PC-9 (cell line): ENCODE data around the gene SBNO1. TPM values are rescaled to one million over a fixed set of nuclear protein-coding genes. Genes with fewer than 3 reads are reported as not detected.

Experiments used
- BruUV-seq: library from RNA; stranded (reverse); fragments of 400-500 nt; replicated peaks from 2 replicates; lab custom pipeline; 2021; lab: Mats Ljungman, UMichigan
- CTCF ChIA-PET: fragments of 300-600 bp; sonication (Branson Sonifier 250); formaldehyde crosslinking; loops from one replicate; lab custom pipeline; 2022; ENCODE audit warnings: antibody characterized with exemption; lab: Charles Lee
- POLR2A ChIA-PET: fragments of 300-600 bp; sonication (Branson Sonifier 250); formaldehyde crosslinking; loops from one replicate; lab custom pipeline; 2022; ENCODE audit warnings: antibody characterized with exemption; ENCODE audit not compliant: unreplicated experiment; lab: Charles Lee
- DNase-seq, 2 experiments: peaks; one replicate each; pipeline versions ENCODE4 v3.0.0 to v3.0.0-alpha.2; 2015 to 2022; ENCODE audit warnings: mixed read lengths in 1 of 2
- H2AFZ ChIP-seq: fragments of 200-600 bp; sonication (generic); 2 replicates; pipeline ENCODE4 v1.8.1; 2017; ENCODE audit warnings: antibody characterized with exemption
- H3F3A ChIP-seq: fragments of 200-600 bp; sonication (generic); 2 replicates; pipeline ENCODE4 v1.8.1; 2017; ENCODE audit warnings: antibody characterized with exemption, mild to moderate bottlenecking, low read depth; ENCODE audit not compliant: insufficient read depth
- H3K27ac ChIP-seq: fragments of 200-600 bp; sonication (generic); 2 replicates; pipeline ENCODE4 v1.6.1; 2016; ENCODE audit warnings: mixed run types
- H3K27me3 ChIP-seq: fragments of 200-600 bp; sonication (generic); 2 replicates; pipeline ENCODE4 v1.6.1; 2016; ENCODE audit warnings: low read depth, mixed run types; ENCODE audit not compliant: insufficient read depth
- H3K36me3 ChIP-seq: fragments of 200-600 bp; sonication (generic); 2 replicates; pipeline ENCODE4 v1.6.1; 2016; ENCODE audit warnings: low read depth, mixed run types
- H3K4me1 ChIP-seq: fragments of 200-600 bp; sonication (generic); replicated peaks from 2 replicates; pipeline ENCODE4 v1.6.1; 2016; ENCODE audit warnings: mixed run types; ENCODE audit not compliant: insufficient read depth
- H3K4me2 ChIP-seq: fragments of 200-600 bp; sonication (generic); 2 replicates; pipeline ENCODE4 v1.6.1; 2017; ENCODE audit warnings: mixed run types
- H3K4me3 ChIP-seq: fragments of 200-600 bp; sonication (generic); 2 replicates; pipeline ENCODE4 v1.6.1; 2016; ENCODE audit warnings: mixed run types
- H3K79me2 ChIP-seq: fragments of 200-600 bp; sonication (generic); 2 replicates; pipeline ENCODE4 v1.6.1; 2017; ENCODE audit warnings: low read depth, mixed run types
- H3K9me2 ChIP-seq: fragments of 200-600 bp; sonication (generic); 2 replicates; pipeline ENCODE4 v1.8.1; 2017; ENCODE audit warnings: mild to moderate bottlenecking; ENCODE audit not compliant: insufficient read depth
- H3K9me3 ChIP-seq: fragments of 200-600 bp; sonication (generic); 2 replicates; pipeline ENCODE4 v1.8.1; 2016; ENCODE audit warnings: low read depth; ENCODE audit not compliant: insufficient read depth
- H4K20me1 ChIP-seq: fragments of 200-600 bp; sonication (generic); 2 replicates; pipeline ENCODE4 v1.8.1; 2017; ENCODE audit not compliant: insufficient read depth
- EZH2 ChIP-seq: fragments of 200-600 bp; sonication (generic); IDR thresholded peaks from 2 replicates; pipeline ENCODE4 v1.8.0; 2017; ENCODE audit warnings: antibody characterized with exemption, low read depth
- intact Hi-C: fragments of 100-400 bp; cut with micrococcal nuclease; formaldehyde crosslinking; loops from one replicate; pipeline ENCODE4 v1.10.0; 2022; ENCODE audit not compliant: unreplicated experiment
- total RNA-seq: library from RNA; stranded (reverse); gene quantifications from 2 replicates; pipeline ENCODE4 v1.2.3, GENCODE V29; 2021
- TF ChIP-seq, protein P1 (sequence below): fragments of 200-600 bp; sonication (generic); conservative IDR thresholded peaks from 2 replicates; pipeline ENCODE4 v1.6.1; 2017; ENCODE audit warnings: mixed run types, antibody characterized with exemption, mild to moderate bottlenecking, moderate library complexity

SBNO1 gene
- total RNA-seq, 1 experiment from 2014 or later, result 43.1 TPM

DNA sequence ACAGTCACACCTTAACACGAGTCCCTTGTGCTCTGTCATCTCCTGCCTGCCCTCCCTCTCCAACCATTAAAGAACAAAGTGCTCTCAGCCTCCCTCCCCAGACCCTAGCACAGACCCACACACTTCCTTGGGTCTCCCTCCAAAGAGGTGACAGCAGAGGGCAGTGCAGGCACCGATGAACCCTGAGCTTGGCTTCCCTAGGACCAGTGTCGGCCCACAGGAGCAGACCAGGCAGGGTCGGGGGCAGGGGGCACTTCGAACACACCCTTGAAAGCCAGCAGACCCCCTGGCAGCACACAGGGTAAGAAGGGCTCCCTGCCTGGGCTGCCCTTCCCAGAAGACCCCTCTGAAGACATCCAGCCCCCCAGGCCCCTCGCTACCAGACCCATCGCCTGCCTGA is 100.0 kb downstream of the SBNO1 start:
- no peak for DNase-seq
- no peaks in the 10 kb centered on the region for H3K27me3 ChIP-seq
- ChIA-PET CTCF (no interaction called here), POLR2A (no interaction called here)
- TF ChIP-seq, protein P1, sequence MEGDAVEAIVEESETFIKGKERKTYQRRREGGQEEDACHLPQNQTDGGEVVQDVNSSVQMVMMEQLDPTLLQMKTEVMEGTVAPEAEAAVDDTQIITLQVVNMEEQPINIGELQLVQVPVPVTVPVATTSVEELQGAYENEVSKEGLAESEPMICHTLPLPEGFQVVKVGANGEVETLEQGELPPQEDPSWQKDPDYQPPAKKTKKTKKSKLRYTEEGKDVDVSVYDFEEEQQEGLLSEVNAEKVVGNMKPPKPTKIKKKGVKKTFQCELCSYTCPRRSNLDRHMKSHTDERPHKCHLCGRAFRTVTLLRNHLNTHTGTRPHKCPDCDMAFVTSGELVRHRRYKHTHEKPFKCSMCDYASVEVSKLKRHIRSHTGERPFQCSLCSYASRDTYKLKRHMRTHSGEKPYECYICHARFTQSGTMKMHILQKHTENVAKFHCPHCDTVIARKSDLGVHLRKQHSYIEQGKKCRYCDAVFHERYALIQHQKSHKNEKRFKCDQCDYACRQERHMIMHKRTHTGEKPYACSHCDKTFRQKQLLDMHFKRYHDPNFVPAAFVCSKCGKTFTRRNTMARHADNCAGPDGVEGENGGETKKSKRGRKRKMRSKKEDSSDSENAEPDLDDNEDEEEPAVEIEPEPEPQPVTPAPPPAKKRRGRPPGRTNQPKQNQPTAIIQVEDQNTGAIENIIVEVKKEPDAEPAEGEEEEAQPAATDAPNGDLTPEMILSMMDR, result no peak
- no peak for TF ChIP-seq EZH2
- no peak overlapping the region for H3K27ac ChIP-seq
- no peak overlapping the region for H3K4me2 ChIP-seq
- BruUV-seq, result no TSS peak
- H3K36me3 ChIP-seq, result 0 out of 2 replicates have a peak, but pooled peaks cover 5% of the 10 kb centered on the region
- no peaks in the 10 kb centered on the region for H3K9me3 ChIP-seq
- no peak overlapping the region for H2AFZ ChIP-seq
- no peaks in the 10 kb centered on the region for H3K9me2 ChIP-seq
- H4K20me1 ChIP-seq, result no peaks in the 10 kb centered on the region; the same call in 1 of the 2 replicates
- peaks cover 5% of the 10 kb centered on the region; the same call in 1 of the 2 replicates for H3F3A ChIP-seq
- H3K4me1 ChIP-seq, result no peaks in the 10 kb centered on the region
- intact Hi-C loops, result no loop called here
- peaks cover 6% of the 10 kb centered on the region for H3K79me2 ChIP-seq
- no peak overlapping the region for H3K4me3 ChIP-seq

DNA sequence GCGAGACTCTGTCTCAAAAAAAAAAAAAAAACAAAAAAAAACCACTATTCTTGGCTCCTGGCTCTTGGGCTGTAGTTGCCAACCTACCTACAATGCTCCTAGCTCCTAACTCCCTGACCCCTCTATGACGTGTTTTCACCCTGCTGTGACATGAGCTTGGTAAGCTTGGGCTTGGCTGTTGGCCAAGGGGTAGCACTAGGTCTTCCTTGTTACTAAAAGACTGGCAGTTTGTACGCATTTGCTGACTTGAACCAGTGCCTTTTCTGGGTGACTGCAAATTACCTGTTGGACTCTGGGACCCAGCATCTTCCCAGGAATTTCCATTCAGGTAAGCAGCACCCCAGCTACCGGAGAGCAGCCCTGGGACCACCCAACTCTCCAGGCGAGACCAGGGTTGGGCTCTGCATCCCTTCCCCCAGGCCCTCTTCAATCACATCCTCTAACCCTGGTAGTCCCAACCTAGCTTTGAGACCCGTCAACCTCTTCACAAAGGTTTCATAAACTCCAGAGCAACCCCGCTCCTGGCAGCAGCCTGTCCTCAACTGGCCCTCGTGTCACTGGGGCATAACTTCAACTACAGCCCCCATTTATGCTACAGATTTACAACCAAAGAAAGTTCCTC is 101.3 kb downstream of the SBNO1 start:
- intact Hi-C loops, result no loop called here
- Histone ChIP-seq H3K4me3 (no peak overlapping the region), H4K20me1 (no peaks in the 10 kb centered on the region)

DNA sequence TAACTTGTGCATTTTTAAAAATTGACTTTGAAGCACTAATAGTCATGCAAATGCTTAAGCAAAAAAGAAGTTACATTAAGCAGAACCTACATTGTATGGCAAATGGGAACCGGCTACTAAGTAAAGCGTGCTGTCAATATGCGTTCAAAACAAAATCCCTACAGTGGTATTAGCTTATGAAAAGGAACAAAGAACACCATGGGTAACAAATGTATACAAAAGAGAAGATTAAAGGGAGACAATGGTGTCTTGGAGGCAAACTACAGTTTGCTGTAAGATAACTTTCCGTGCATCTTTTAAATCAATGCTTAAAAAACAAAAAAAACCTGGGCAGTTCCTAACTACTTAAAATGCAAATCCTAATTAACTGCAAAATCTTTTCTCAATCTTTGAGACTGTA is 103.5 kb downstream of the SBNO1 start:
- Histone ChIP-seq H2AFZ (no peak overlapping the region), H3K9me2 (no peaks in the 10 kb centered on the region), H3K9me3 (no peaks in the 10 kb centered on the region), H3F3A (peaks cover 17% of the 10 kb centered on the region; the same call in 1 of the 2 replicates), H3K4me3 (no peak overlapping the region), H3K27ac (no peak overlapping the region), H3K4me2 (no peak overlapping the region), H3K27me3 (no peaks in the 10 kb centered on the region), H3K36me3 (peaks cover 5% of the 10 kb centered on the region; the same call in 1 of the 2 replicates), H4K20me1 (no peaks in the 10 kb centered on the region), H3K79me2 (no peaks in the 10 kb centered on the region), H3K4me1 (no peaks in the 10 kb centered on the region)
- TF ChIP-seq EZH2, result no peak
- TF ChIP-seq, protein P1, result no peak
- intact Hi-C loops, result no loop called here
- BruUV-seq, result no TSS peak
- POLR2A ChIA-PET, result no interaction called here
- CTCF ChIA-PET, result no interaction called here
- DNase-seq, result no peak

More for the DNA sequence above, 101.3 kb downstream of the SBNO1 start:
- no peaks in the 10 kb centered on the region for H3K4me1 ChIP-seq
- no peaks in the 10 kb centered on the region for H3K27me3 ChIP-seq
- H3K36me3 ChIP-seq, result peaks cover 5% of the 10 kb centered on the region; the same call in 1 of the 2 replicates
- no peaks in the 10 kb centered on the region for H3K9me2 ChIP-seq
- no peak overlapping the region for H3K4me2 ChIP-seq
- no peak for DNase-seq
- no peak overlapping the region for H2AFZ ChIP-seq
- ChIA-PET CTCF (no interaction called here), POLR2A (interaction anchor here (0.5 kb wide), 1 partner anchor 31 kb away, joined by 10 read pairs; no protein-coding TSS in a partner anchor)
- BruUV-seq, result no TSS peak
- no peaks in the 10 kb centered on the region for H3K79me2 ChIP-seq
- H3F3A ChIP-seq, result peaks cover 16% of the 10 kb centered on the region; the same call in 1 of the 2 replicates
- no peak for TF ChIP-seq EZH2
- TF ChIP-seq, protein P1, result no peak
- no peaks in the 10 kb centered on the region for H3K9me3 ChIP-seq
- H3K27ac ChIP-seq, result no peak overlapping the region
